Testis (tissue), 2 donors: Measurements from ENCODE around the gene PHF19.

Experiments
- CTCF ChIP-seq, 3 experiments: fragments of 450-650 bp in 2 of 3; fragments of 200-600 bp in 1 of 3; sonication (generic) in 1 of 3; IDR thresholded peaks; one replicate each; pipeline ENCODE4 v1.5.1; 2016 to 2019; ENCODE audit warnings: antibody characterized with exemption in 3 of 3, mild to moderate bottlenecking in 2 of 3, moderate library complexity in 1 of 3
- POLR2A ChIP-seq: fragments of 450-650 bp; IDR thresholded peaks from one replicate; pipeline ENCODE4 v1.6.1; 2017; ENCODE audit warnings: antibody characterized with exemption, mild to moderate bottlenecking, moderate library complexity

DNA sequence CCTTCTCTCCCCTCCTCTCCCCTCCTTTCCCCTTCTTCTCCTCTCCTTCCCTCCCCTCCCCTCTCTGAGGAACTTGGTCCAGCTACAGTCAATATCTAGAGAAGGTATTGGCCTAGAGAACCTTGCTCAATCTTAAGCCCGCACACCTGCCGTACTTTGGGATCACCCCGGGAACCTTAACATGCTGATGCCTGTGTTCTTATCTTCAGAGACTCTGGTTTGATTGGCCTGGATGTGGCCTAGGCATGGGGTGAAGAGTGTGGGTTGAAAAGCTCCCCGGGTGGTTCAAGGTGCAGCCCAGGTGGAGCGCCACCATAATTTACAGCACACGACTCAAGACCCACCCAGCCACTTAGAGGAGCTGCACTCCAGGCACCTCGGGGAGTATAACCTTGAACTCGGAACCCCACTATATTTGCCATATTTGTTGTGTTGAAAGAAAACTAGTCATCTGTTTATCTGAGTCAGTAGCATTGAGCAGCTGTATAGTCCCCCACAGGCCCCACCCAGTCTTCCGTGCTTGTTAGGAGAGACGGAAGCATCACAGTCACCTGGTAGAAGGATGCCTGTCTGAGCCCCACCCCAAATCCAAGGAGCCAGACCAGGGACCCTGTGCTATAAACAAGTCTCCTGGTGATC is 14.4 kb upstream of the PHF19 start:
- TF ChIP-seq POLR2A: no peak
- no peak for TF ChIP-seq CTCF (IDR thresholded peaks at IDR 0.05)
